Non-pigmented ciliary epithelial cell (primary cell): Measurements from ENCODE around the gene MEGF8.

Experiments used
- DNase-seq: peaks from one replicate; pipeline ENCODE4 v3.0.0-alpha.2; 2010; ENCODE audit warnings: low read depth

Gene MEGF8

GRCh38 chr19:42357290-42357689 lies 31.9 kb downstream of the MEGF8 start:
- DNase-seq: no peak

GRCh38 chr19:42360787-42361544 lies 35.5 kb downstream of the MEGF8 start:
- no peak for DNase-seq

GRCh38 chr19:42361545-42361910 lies 36.1 kb downstream of the MEGF8 start:
- DNase-seq: no peak

- no peak for DNase-seq
These were observed 36.9 kb downstream of the MEGF8 start for GRCh38 chr19:42362342-42362741.

GRCh38 chr19:42362891-42363440 lies 37.5 kb downstream of the MEGF8 start:
- no peak for DNase-seq

GRCh38 chr19:42363614-42364346 lies 38.3 kb downstream of the MEGF8 start:
- no peak for DNase-seq

GRCh38 chr19:42366673-42367072 lies 41.2 kb downstream of the MEGF8 start:
- DNase-seq: no peak

- no peak for DNase-seq
These were observed 42.5 kb downstream of the MEGF8 start for GRCh38 chr19:42367929-42368328.

GRCh38 chr19:42368360-42368759 lies 42.9 kb downstream of the MEGF8 start:
- no peak for DNase-seq

GRCh38 chr19:42368765-42369164 lies 43.3 kb downstream of the MEGF8 start:
- no peak for DNase-seq

- no peak for DNase-seq
These were observed 44.1 kb downstream of the MEGF8 start for GRCh38 chr19:42369433-42370067.

GRCh38 chr19:42370068-42370520 lies 44.7 kb downstream of the MEGF8 start:
- no peak for DNase-seq

GRCh38 chr19:42370626-42371175 lies 45.3 kb downstream of the MEGF8 start:
- no peak for DNase-seq

GRCh38 chr19:42374826-42375376 lies 49.5 kb downstream of the MEGF8 start:
- DNase-seq: no peak

- DNase-seq: no peak
These were observed 50.2 kb downstream of the MEGF8 start for GRCh38 chr19:42375415-42376176.

- DNase-seq: no peak
These were observed 50.7 kb downstream of the MEGF8 start for GRCh38 chr19:42376177-42376555.

- no peak for DNase-seq
These were observed 53.1 kb downstream of the MEGF8 start for GRCh38 chr19:42378225-42379215.

GRCh38 chr19:42380155-42380554 lies 54.7 kb downstream of the MEGF8 start:
- no peak for DNase-seq

- DNase-seq: no peak
These were observed 61.7 kb downstream of the MEGF8 start for GRCh38 chr19:42386974-42387707.
